Activated CD4-positive, alpha-beta memory T cell treated with anti-CD3 and anti-CD28 coated beads, Interleukin-2, amount 10 ng/mL, durations not matched to agents 7 days and 5 days (primary cell): Measurements from ENCODE around the gene RNU5D-1. TPM values are rescaled to one million over a fixed set of nuclear protein-coding genes. Genes with fewer than 3 reads are reported as not detected.

Source experiments
- CTCF ChIA-PET: fragments of 350-600 bp; sonication (Branson Sonifier 250); formaldehyde crosslinking; loops from one replicate; lab custom pipeline; 2021; ENCODE audit warnings: antibody characterized with exemption, inconsistent platforms; lab: Charles Lee
- POLR2A ChIA-PET: fragments of 350-600 bp; sonication (Branson Sonifier 250); formaldehyde crosslinking; loops from one replicate; lab custom pipeline; 2021; ENCODE audit warnings: antibody characterized with exemption; lab: Charles Lee
- DNase-seq: peaks from one replicate; pipeline ENCODE4 v3.0.0-alpha.2; 2020
- H3K27ac Mint-ChIP-seq: one replicate; pipeline ENCODE4 v1.8.0; 2021; ENCODE audit warnings: mild to moderate bottlenecking, mixed read lengths
- H3K27me3 Mint-ChIP-seq: one replicate; pipeline ENCODE4 v1.8.0; 2021; ENCODE audit warnings: mixed read lengths
- H3K36me3 Mint-ChIP-seq: one replicate; pipeline ENCODE4 v1.8.0; 2021; ENCODE audit warnings: low read depth, mixed read lengths
- H3K4me1 Mint-ChIP-seq: one replicate; pipeline ENCODE4 v1.8.0; 2021; ENCODE audit warnings: mixed read lengths
- H3K4me3 Mint-ChIP-seq: one replicate; pipeline ENCODE4 v1.8.0; 2021; ENCODE audit warnings: mild to moderate bottlenecking, mixed read lengths
- H3K9me3 Mint-ChIP-seq: one replicate; pipeline ENCODE4 v1.8.0; 2021; ENCODE audit warnings: mixed read lengths
- total RNA-seq, 2 experiments: library from RNA; stranded (reverse); gene quantifications; one replicate each; pipeline ENCODE4 v1.2.3, GENCODE V29; 2021

Gene RNU5D-1
- total RNA-seq, 2 experiments from 2014 or later = not detected

GRCh38 chr1:44724955-44725698 is 5.8 kb downstream of the RNU5D-1 start:
- Mint-ChIP-seq H3K36me3 (no peaks in the 10 kb centered on the region), H3K4me1 (peaks cover 61% of the 10 kb centered on the region), H3K27me3 (peaks cover 4% of the 10 kb centered on the region), H3K9me3 (no peaks in the 10 kb centered on the region), H3K27ac (peak overlapping the region; percentile 70), H3K4me3 (peak overlapping the region; percentile 51)
- CTCF ChIA-PET = no interaction called here
- POLR2A ChIA-PET = interaction anchor here (0.7 to 14.2 kb wide), 8 partner anchors 15 to 96 kb away, joined by 3 to 454 read pairs (median 10); partner anchors contain the start of genes BEST4, BTBD19 and RPS8
- DNase-seq = no peak

- ChIA-PET POLR2A (interaction anchor here (0.7 to 14.2 kb wide), 7 partner anchors 7 to 97 kb away, joined by 3 to 785 read pairs (median 16); partner anchors contain the start of genes BEST4, BTBD19, RNU5D-1 and RPS8), CTCF (no interaction called here)
- Mint-ChIP-seq H3K4me3 (peak overlapping the region; percentile 51), H3K4me1 (peaks cover 63% of the 10 kb centered on the region), H3K27me3 (peaks cover 4% of the 10 kb centered on the region), H3K9me3 (no peaks in the 10 kb centered on the region), H3K36me3 (no peaks in the 10 kb centered on the region), H3K27ac (peak overlapping the region; percentile 70)
- DNase-seq = no peak
These were observed 6.5 kb downstream of the RNU5D-1 start for GRCh38 chr1:44724296-44724954.

DNA sequence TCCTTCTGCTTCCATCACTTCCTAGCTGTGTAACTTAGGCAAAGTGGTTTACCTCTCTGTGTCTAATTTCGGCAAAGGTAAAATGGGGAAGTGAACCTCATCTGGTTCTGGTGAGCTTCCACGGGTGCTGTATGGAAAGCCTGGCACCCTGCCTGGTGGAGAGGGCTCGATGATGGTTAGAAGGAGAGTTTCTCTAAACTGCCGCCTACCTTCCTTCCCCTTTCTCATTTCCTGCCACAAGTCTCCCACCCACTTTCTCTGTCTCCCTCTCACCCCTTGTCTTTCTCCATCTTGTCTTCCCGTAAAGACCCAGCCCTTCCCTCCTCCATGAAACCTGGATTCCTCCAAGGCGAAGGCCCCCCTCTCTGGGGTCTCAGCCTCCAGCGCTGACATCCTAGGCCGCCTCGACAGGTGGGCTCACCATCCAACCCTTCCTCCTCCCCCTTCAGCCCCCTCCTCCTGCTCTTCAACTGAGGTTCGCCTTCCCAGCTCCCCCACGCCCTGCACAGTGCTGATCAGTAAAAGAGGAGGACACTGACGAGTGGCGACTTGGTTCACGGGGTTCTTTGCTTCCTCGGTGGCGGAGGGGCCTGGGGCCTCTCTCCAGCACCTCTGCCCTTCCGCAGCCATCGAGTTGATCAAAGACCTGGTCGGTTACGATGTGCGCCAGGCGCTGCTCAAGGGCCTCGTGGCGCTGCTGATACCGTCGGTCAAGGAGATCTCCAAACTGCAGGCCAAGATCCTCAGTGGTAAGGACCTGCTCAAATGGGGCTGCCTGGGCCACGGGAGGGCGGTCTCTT is 7.3 kb downstream of the RNU5D-1 start:
- peaks cover 65% of the 10 kb centered on the region for H3K4me1 Mint-ChIP-seq
- H3K4me3 Mint-ChIP-seq = peak overlapping the region; percentile 55
- H3K27me3 Mint-ChIP-seq = peaks cover 4% of the 10 kb centered on the region

GRCh38 chr1:44723064-44723463 is 7.9 kb downstream of the RNU5D-1 start:
- Mint-ChIP-seq H3K36me3 (no peaks in the 10 kb centered on the region), H3K27me3 (peaks cover 4% of the 10 kb centered on the region), H3K27ac (peak overlapping the region; percentile 79), H3K9me3 (no peaks in the 10 kb centered on the region), H3K4me1 (peaks cover 68% of the 10 kb centered on the region), H3K4me3 (peak overlapping the region; percentile 55)
- CTCF ChIA-PET = interaction anchor here (1.1 to 1.6 kb wide), 2 partner anchors 8 to 62 kb away, joined by 3 read pairs; no protein-coding TSS in a partner anchor
- DNase-seq = peak; percentile 35
- POLR2A ChIA-PET = interaction anchor here (2.1 to 14.2 kb wide), 10 partner anchors 9 to 617 kb away, joined by 14 to 785 read pairs (median 53); partner anchors contain the start of genes BEST4, BTBD19, EIF2B3 and KIF2C

More for the DNA sequence above, 7.3 kb downstream of the RNU5D-1 start:
- no peaks in the 10 kb centered on the region for H3K36me3 Mint-ChIP-seq
- H3K9me3 Mint-ChIP-seq = no peaks in the 10 kb centered on the region
- ChIA-PET CTCF (interaction anchor here (1.1 kb wide), 1 partner anchor 8 kb away, joined by 3 read pairs; no protein-coding TSS in a partner anchor), POLR2A (interaction anchor here (1.2 to 14.2 kb wide), 9 partner anchors 8 to 617 kb away, joined by 4 to 785 read pairs (median 54); partner anchors contain the start of genes BEST4, BTBD19, KIF2C and MUTYH)
- DNase-seq = no peak
- H3K27ac Mint-ChIP-seq = peak overlapping the region; percentile 79

DNA sequence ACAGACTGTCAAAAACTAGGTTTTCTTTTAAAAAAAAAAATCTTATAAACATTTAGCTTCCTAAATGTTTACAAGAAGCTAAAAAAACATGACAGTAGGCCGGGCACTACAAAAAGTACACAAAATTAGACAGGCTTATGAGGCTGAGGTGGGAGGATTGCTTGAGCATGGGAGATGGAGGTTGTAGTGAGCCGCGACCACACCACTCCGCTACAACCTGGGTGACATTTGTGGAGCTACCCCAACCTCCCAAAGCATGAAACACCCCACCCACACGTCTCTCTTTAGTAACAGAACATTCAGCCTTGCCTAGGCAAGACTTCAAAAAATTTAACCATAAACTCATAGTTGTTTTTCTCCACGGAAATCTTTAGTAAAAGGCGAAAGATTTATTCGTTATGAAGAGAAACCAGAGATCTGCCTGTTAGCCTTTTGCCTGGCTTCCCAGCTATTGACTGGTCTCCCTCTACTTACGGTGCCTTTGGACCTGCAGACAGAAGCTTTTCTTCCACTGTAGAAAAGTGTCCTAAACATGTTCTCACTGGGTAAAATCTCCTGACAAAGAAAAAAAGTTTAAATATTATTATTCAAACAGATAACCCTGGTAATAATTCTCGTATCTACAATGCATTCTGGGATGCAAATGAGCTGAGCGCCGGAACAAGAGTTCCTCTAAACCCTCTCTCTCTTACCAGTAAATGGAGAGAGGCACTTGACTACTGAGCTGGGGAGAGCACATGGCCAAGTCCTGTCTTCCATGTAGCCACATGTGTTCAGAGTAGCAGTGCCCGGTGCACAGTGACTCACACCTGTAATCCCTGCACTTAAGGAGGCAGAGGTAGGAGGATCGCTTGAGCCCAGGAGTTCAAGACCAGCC is 9.2 kb downstream of the RNU5D-1 start:
- H3K36me3 Mint-ChIP-seq = no peaks in the 10 kb centered on the region
- H3K9me3 Mint-ChIP-seq = no peaks in the 10 kb centered on the region
- H3K27me3 Mint-ChIP-seq = no peaks in the 10 kb centered on the region
- peak overlapping the region; percentile 52 for H3K4me3 Mint-ChIP-seq
- H3K27ac Mint-ChIP-seq = peak overlapping the region; percentile 94
- DNase-seq = peak; percentile 87
- ChIA-PET POLR2A (interaction anchor here (0.6 to 14.2 kb wide), 77 partner anchors 10 to 965 kb away, joined by 3 to 785 read pairs (median 6); partner anchors contain the start of genes AKR1A1, ARMH1, BEST4 and BTBD19), CTCF (interaction anchor here (0.7 to 4.0 kb wide), 11 partner anchors 9 to 504 kb away, joined by 3 to 59 read pairs (median 5); partner anchors contain the start of genes PLK3, RNU5D-1 and UROD)
- peaks cover 71% of the 10 kb centered on the region for H3K4me1 Mint-ChIP-seq

DNA sequence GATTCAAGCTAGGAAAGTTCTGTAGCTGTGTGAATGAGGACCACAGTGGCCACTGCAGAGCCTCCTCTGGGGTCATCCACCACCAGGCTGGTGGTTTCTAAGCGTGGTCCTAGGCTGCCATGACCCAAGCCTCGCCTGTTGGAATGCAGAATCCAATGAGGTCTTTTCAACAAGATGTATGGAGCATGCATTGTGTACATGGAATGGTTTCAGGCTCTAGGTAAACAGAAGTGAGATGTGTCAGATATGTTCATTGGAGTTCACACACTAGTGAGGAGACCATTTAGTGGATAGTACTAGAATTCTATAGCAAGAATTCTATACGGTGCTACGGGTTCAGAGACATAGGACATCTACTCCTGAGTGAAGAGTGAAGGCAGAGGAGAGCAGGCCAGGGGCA is 10.7 kb downstream of the RNU5D-1 start:
- peaks cover 79% of the 10 kb centered on the region for H3K4me1 Mint-ChIP-seq
- no peak for DNase-seq
- ChIA-PET CTCF (interaction anchor here (0.7 to 4.0 kb wide), 2 partner anchors 10 to 714 kb away, joined by 3 to 59 read pairs; partner anchors contain the start of gene RNU5D-1), POLR2A (interaction anchor here (1.0 to 14.2 kb wide), 11 partner anchors 11 to 619 kb away, joined by 3 to 785 read pairs (median 59); partner anchors contain the start of genes ARMH1, BEST4, BTBD19 and DYNLT4)
- H3K36me3 Mint-ChIP-seq = no peaks in the 10 kb centered on the region
- no peaks in the 10 kb centered on the region for H3K9me3 Mint-ChIP-seq
- peak overlapping the region; percentile 94 for H3K27ac Mint-ChIP-seq
- H3K27me3 Mint-ChIP-seq = no peaks in the 10 kb centered on the region
- no peak overlapping the region for H3K4me3 Mint-ChIP-seq

DNA sequence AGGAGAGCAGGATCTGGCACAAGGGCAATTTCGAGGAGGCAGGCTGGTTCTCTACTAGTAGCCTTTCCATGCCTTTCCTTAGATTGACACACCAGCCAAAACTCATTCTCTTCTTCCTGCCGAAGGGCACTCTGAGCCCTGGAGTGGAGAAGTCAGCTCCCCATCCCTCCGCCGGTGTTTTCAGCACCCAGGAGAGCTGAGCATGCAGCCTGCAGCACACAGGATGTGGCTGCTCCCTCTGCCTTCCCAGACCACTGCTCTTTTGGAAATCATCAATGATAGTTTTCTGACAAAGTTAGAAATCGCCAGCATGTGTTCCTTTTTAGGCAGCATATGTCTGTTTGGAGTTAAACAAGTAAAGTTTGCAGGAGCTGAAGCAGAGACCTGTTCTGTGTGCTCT is 11.7 kb downstream of the RNU5D-1 start:
- no peaks in the 10 kb centered on the region for H3K27me3 Mint-ChIP-seq
- no peaks in the 10 kb centered on the region for H3K9me3 Mint-ChIP-seq
- DNase-seq = no peak
- peak overlapping the region; percentile 5 for H3K27ac Mint-ChIP-seq
- peaks cover 78% of the 10 kb centered on the region for H3K4me1 Mint-ChIP-seq
- H3K36me3 Mint-ChIP-seq = no peaks in the 10 kb centered on the region
- ChIA-PET CTCF (interaction anchor here (0.6 to 4.0 kb wide), 3 partner anchors 11 to 941 kb away, joined by 3 to 59 read pairs (median 4); partner anchors contain the start of gene RNU5D-1), POLR2A (interaction anchor here (1.1 to 10.6 kb wide), 3 partner anchors 12 to 584 kb away, joined by 3 to 785 read pairs (median 330); partner anchors contain the start of gene RNU5D-1)
- no peak overlapping the region for H3K4me3 Mint-ChIP-seq

DNA sequence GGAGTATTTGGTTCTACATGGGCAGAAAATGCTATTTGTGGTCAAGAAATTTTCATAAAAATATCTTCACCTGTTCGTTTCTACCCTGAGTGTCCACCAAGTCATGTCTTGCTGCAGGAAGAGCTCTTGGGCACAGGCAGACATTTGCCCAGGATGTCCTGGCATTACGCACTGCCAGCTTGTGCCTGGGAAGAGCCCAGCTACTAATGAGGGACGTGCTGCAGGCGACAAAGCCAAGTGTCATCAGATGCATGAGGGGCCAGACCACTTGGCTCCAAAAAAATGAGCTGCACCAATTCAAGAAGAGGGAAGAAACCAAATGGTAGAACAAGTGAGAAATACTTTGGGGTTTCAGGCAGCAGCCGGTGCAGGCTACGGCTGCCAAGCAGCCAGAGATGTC is 12.9 kb downstream of the RNU5D-1 start:
- Mint-ChIP-seq H3K4me3 (no peak overlapping the region), H3K4me1 (peaks cover 69% of the 10 kb centered on the region), H3K27ac (no peak overlapping the region), H3K36me3 (no peaks in the 10 kb centered on the region), H3K27me3 (no peaks in the 10 kb centered on the region), H3K9me3 (no peaks in the 10 kb centered on the region)
- ChIA-PET POLR2A (interaction anchor here (1.3 to 10.6 kb wide), 6 partner anchors 14 to 294 kb away, joined by 4 to 785 read pairs (median 7); partner anchors contain the start of genes RNU5D-1, RPS8 and UROD), CTCF (interaction anchor here (0.9 to 5.2 kb wide), 6 partner anchors 11 to 95 kb away, joined by 3 to 25 read pairs (median 4); partner anchors contain the start of gene RNU5D-1)
- no peak for DNase-seq

DNA sequence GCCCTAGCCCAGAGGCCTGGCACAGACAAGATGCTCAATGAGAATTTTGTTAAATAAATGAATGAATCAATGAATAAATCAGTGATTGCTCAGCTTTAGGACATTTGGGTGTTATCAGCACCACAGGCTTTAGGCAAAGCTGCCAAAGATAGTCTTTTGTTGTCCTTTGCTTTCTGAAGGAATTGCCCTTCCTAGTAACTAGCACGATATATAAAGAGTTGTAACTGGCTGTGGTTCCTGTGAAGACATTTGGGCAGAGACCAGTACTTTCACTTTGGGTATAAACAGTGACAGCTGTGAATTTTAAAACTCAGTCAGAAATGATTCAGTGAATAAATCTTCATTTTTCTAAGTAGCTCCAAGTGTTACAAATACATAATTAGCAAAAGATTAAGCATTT is 13.3 kb downstream of the RNU5D-1 start:
- H3K27ac Mint-ChIP-seq = no peak overlapping the region
- DNase-seq = no peak
- H3K27me3 Mint-ChIP-seq = no peaks in the 10 kb centered on the region
- CTCF ChIA-PET = interaction anchor here (0.9 to 5.2 kb wide), 7 partner anchors 11 to 96 kb away, joined by 3 to 25 read pairs (median 4); partner anchors contain the start of gene RNU5D-1
- H3K4me3 Mint-ChIP-seq = no peak overlapping the region
- peaks cover 65% of the 10 kb centered on the region for H3K4me1 Mint-ChIP-seq
- no peaks in the 10 kb centered on the region for H3K9me3 Mint-ChIP-seq
- H3K36me3 Mint-ChIP-seq = no peaks in the 10 kb centered on the region
- POLR2A ChIA-PET = interaction anchor here (1.3 to 10.6 kb wide), 7 partner anchors 9 to 294 kb away, joined by 4 to 785 read pairs (median 5); partner anchors contain the start of genes RNU5D-1, RPS8 and UROD

DNA sequence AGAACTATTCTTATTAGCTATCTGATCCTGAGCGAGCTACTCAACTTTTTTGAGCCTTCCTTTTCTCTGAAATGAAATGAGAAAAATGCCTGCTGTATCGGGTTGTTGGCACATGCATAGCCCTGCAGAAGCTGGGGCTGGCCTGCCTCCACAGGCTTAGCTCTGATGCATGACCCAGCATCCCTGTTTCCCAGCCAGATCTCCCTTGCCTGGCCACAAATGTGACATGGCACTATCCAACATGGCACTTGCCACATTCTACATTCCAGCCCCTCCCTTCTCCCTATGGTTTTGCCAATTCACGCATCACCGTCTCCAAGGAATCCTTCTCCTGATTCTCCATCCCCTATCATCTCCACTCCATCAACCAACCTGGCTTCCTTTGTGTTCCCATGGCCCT is 13.8 kb downstream of the RNU5D-1 start:
- Mint-ChIP-seq H3K27me3 (no peaks in the 10 kb centered on the region), H3K4me1 (peaks cover 65% of the 10 kb centered on the region), H3K36me3 (no peaks in the 10 kb centered on the region), H3K9me3 (no peaks in the 10 kb centered on the region), H3K27ac (no peak overlapping the region), H3K4me3 (no peak overlapping the region)
- ChIA-PET CTCF (interaction anchor here (0.6 to 5.2 kb wide), 7 partner anchors 11 to 504 kb away, joined by 3 to 25 read pairs (median 3); partner anchors contain the start of genes DMAP1 and RNU5D-1), POLR2A (interaction anchor here (1.3 to 10.6 kb wide), 7 partner anchors 9 to 295 kb away, joined by 4 to 785 read pairs (median 5); partner anchors contain the start of genes RNU5D-1, RPS8 and UROD)
- no peak for DNase-seq
